Immature natural killer cell (primary cell): Measurements from ENCODE around the gene TRRAP. TPM values are rescaled to one million over a fixed set of nuclear protein-coding genes. Genes with fewer than 3 reads are reported as not detected.
A peak's percentile ranks its signal among the peaks of the same experiment; 100 is the strongest.

Experiments
- DNase-seq, 3 donors: peaks; one replicate each; pipeline ENCODE4 v3.0.0; 2022; ENCODE audit warnings: mixed read lengths in 1 of 3
- H3K27ac Mint-ChIP-seq, 6 donors: one replicate each; pipeline ENCODE4 v1.8.0; 2020; ENCODE audit warnings: mixed read lengths in 6 of 6, mild to moderate bottlenecking in 5 of 6, inconsistent platforms in 4 of 6, moderate library complexity in 3 of 6
- H3K27me3 Mint-ChIP-seq, 3 donors: one replicate each; pipeline ENCODE4 v1.8.0; 2020 to 2021; ENCODE audit warnings: low read depth in 3 of 3, mild to moderate bottlenecking in 3 of 3, mixed read lengths in 3 of 3, moderate library complexity in 3 of 3, inconsistent platforms in 1 of 3
- H3K36me3 Mint-ChIP-seq, 3 donors: one replicate each; pipeline ENCODE4 v1.8.0; 2020; ENCODE audit warnings: mixed read lengths in 3 of 3, inconsistent platforms in 2 of 3, mild to moderate bottlenecking in 2 of 3
- H3K4me1 Mint-ChIP-seq, 2 donors: one replicate each; pipeline ENCODE4 v1.8.0; 2020; ENCODE audit warnings: inconsistent platforms in 2 of 2, mild to moderate bottlenecking in 2 of 2, mixed read lengths in 2 of 2, moderate library complexity in 1 of 2
- H3K4me3 Mint-ChIP-seq, 5 donors: one replicate each; pipeline ENCODE4 v1.8.0; 2020; ENCODE audit warnings: mild to moderate bottlenecking in 5 of 5, mixed read lengths in 5 of 5, inconsistent platforms in 3 of 5, moderate library complexity in 3 of 5
- H3K9me3 Mint-ChIP-seq, 6 donors: one replicate each; pipeline ENCODE4 v1.8.0; 2020; ENCODE audit warnings: mild to moderate bottlenecking in 6 of 6, mixed read lengths in 6 of 6, inconsistent platforms in 4 of 6, moderate library complexity in 3 of 6
- polyA plus RNA-seq, 3 donors: library from polyadenylated mRNA; unstranded; fragments of 300-500 nt; fragmentation: Illumina TruSeq; gene quantifications; one replicate each; pipeline ENCODE4 v1.2.3, GENCODE V29; 2021

TRRAP gene
- polyA plus RNA-seq, 3 donors from 2014 or later: 1.6 to 6.0 (median 1.8) TPM

DNA sequence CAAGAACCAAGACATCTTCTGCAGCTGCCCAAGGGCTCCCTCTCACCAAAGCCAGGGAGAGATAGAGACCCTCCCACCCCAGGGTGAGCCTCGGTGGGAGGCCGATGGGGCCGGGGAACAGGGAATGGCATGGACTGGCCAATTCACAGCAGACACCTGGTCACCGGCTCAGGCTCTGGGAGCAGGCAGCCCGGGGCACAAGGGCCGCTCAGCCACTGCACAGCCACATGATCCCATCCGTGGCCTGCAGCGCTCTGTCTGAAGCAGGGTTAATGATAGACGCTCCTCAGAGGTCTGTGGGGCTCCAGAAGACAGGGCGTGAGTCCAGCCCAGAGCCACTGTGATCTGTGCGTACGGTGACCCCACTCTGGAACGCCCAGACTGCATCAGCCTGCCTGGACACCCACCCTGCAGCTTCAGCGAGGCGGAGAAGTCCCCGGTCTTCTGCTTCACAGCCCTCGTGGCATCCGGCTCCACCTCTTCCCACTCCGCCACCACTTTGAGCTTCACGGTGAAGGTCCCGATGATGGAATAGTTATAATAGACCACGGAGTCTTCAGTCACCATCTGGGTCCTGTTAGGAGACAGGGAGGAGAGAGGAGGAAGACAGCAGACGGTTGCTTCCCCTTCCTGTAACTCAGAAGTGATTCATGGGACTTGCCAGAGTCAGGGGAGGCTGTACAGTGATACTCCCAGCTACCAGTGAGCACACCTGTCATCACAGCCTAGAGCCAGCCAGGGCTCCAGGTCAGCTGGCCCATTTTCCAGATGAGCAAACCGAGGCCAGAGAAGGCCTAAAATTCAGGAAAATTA lies 22.5 kb upstream of the TRRAP start:
- H3K4me1 Mint-ChIP-seq: no peaks in the 10 kb centered on the region
- no peak overlapping the region for H3K4me3 Mint-ChIP-seq
- H3K27me3 Mint-ChIP-seq: peaks cover 2 to 10% (median 9%) of the 10 kb centered on the region in 3 donors
- no peaks in the 10 kb centered on the region for H3K36me3 Mint-ChIP-seq
- DNase-seq: no peak
- peaks cover 0 to 2% (median 0%) of the 10 kb centered on the region in 6 donors for H3K9me3 Mint-ChIP-seq
- H3K27ac Mint-ChIP-seq: no peak overlapping the region

DNA sequence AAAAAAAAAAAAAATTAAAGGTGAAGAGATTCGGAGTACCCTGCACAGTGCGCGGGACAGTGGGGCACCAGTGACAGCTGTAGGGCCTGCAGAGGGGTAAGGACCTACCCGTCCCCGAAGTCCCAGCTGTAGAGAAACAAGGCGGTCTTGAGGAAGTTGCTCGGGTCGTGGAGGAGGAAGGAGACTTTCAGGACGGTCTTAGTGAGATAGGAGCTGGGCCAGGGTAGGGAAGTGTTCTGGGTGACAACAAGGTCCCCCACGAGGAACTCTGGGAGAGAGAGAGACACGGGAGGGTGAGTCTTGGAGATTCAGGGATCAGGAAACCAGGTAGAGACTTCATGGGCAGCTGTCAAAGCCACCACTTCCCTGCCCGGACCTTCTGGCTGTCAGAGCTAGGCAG lies 18.3 kb upstream of the TRRAP start:
- no peak for DNase-seq
- Mint-ChIP-seq H3K4me1 (no peaks in the 10 kb centered on the region), H3K27me3 (peaks cover 5 to 11% (median 5%) of the 10 kb centered on the region in 3 donors), H3K27ac (no peak overlapping the region), H3K9me3 (no peaks in the 10 kb centered on the region), H3K36me3 (no peaks in the 10 kb centered on the region), H3K4me3 (no peak overlapping the region)

DNA sequence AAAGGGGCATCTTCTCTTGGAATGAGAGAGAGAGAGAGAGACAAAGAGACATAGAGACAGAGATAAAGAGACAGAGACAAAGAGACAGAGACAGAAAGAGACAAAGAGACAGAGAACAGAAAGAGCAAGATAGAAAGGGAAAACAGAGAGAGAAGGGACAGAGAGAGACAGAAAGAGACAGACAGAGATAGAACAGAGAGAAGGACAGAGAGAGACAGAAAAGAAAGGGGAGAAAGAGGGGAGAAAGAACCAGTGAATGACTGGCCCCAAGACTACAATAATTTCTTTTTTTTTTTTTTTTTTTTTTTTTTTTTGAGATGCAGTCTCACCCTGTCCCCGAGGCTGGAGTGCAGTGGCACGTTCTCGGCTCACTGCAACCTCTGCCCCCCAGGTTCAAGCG lies 16.1 kb upstream of the TRRAP start:
- Mint-ChIP-seq H3K4me1 (no peaks in the 10 kb centered on the region), H3K36me3 (no peaks in the 10 kb centered on the region), H3K27me3 (peaks cover 4 to 14% (median 4%) of the 10 kb centered on the region in 3 donors), H3K27ac (no peak overlapping the region), H3K9me3 (no peaks in the 10 kb centered on the region), H3K4me3 (no peak overlapping the region)
- no peak for DNase-seq

DNA sequence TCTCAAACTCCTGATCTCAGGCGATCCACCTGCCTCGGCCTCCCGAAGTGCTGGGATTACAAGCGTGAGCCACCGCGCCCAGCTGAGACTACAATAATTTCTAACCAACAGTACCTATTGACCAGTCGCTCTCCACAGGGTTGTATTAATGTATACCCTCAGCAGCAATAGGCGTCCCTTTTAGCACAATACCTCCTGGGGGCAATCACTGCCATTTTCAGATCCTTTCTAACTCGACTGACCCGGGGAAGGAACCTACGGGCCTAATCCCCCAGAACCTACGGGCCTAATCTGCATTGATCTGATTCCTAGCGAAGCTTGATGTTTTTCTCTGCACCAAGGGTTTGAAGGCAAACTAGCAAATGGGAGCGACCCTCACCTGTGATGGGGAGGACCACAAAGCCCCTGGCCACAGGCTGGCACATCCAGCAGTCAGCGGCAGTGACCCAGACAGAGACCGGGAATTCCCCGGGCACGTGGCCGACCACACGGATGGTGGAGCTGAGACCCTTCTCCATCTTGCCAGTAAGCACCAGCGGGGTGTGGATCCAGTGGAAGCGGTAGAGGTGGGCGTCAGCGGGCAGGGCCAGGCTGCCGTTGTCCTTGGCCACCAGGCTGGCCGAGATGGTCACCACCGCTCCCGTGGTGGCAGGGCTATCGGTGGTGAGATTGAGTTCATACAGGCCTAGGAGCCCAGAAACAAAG lies 15.5 kb upstream of the TRRAP start:
- H3K9me3 Mint-ChIP-seq: no peaks in the 10 kb centered on the region
- no peaks in the 10 kb centered on the region for H3K36me3 Mint-ChIP-seq
- H3K4me1 Mint-ChIP-seq: no peaks in the 10 kb centered on the region
- H3K27ac Mint-ChIP-seq: no peak overlapping the region
- DNase-seq: no peak
- H3K27me3 Mint-ChIP-seq: peaks cover 3 to 12% (median 4%) of the 10 kb centered on the region in 3 donors
- no peak overlapping the region for H3K4me3 Mint-ChIP-seq

DNA sequence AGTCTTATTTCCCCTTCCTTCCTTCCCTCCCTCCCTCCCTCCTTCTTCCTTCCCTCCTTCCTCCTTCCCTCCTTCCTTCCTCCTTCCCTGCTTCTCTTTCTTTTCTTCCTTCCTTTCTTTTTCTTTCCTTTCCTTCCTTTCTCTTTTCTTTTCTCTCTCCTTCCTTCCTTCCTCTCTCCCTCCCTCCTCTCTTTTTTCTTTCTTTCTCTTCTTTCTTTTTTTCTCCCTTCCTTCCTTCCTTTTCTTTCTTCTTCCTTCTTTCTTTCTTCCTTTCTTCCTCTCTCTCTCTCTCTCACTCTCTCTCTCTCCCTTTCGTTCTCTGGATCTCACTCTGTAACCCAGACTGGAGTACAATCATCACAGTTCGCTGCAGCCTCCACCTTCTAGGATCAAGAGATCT lies 14.7 kb upstream of the TRRAP start:
- Mint-ChIP-seq H3K4me3 (no peak overlapping the region), H3K4me1 (no peaks in the 10 kb centered on the region), H3K27me3 (peaks cover 3 to 8% (median 4%) of the 10 kb centered on the region in 3 donors), H3K36me3 (no peaks in the 10 kb centered on the region), H3K27ac (peak overlapping the region in 1 of 6 donors; percentile 84), H3K9me3 (no peaks in the 10 kb centered on the region)
- DNase-seq: no peak

DNA sequence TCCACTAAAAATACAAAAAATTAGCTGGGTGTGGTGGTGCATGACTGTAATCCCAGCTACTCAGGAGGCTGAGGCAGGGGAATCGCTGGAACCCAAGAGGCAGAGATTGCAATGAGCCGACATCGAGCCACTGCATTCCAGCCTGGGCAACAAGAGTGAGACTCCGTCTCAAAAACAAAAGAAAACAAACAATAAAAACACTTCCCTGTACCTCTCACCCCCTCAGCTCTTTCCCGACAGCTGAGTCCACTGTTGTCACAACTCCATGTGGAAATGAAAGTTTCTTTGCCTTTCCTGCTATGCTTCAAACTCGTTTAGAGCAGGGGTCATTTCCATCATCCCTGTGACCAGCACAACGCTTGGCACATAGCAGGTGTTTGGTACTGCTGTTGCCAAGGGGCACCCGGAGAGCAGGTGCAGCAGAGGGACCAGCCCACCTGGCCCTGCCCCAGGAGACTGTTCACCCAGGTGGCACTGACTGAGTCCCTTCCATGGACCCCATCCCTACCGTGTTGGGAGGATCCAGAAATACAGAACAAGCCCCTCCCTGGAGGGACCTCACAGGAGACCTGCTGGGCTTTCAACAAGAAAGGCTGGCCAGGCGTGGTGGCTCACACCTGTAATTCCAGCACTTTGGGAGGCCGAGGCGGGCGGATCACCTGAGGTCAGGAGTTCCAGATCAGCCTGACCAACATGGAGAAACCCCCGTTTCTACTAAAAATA lies 13.4 kb upstream of the TRRAP start:
- no peak overlapping the region for H3K27ac Mint-ChIP-seq
- H3K4me1 Mint-ChIP-seq: no peaks in the 10 kb centered on the region
- DNase-seq: no peak
- no peaks in the 10 kb centered on the region for H3K36me3 Mint-ChIP-seq
- no peaks in the 10 kb centered on the region for H3K9me3 Mint-ChIP-seq
- no peak overlapping the region for H3K4me3 Mint-ChIP-seq
- peaks cover 3 to 9% (median 4%) of the 10 kb centered on the region in 3 donors for H3K27me3 Mint-ChIP-seq

DNA sequence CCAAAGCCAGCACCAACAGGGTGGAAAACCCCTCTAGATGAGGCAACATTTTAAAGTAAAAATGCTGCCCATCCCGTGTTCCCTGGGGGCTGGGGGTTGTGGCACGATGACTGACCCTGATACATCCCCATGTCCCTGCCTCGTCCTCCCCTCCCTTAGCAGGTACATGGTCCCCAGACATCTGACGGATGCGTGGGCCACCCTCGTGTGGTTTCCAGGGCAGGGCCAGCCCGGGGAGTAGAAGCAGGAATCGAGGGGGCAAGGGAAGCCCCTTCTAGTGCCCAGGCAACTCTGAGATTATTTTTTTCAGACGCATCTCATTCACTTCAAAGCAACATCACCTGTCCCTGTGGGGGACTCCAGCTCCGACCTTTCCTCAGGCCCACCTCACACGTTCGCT lies 12.0 kb upstream of the TRRAP start:
- no peak for DNase-seq
- H3K4me1 Mint-ChIP-seq: peaks cover 0 to 4% of the 10 kb centered on the region in 2 donors
- no peaks in the 10 kb centered on the region for H3K9me3 Mint-ChIP-seq
- no peaks in the 10 kb centered on the region for H3K36me3 Mint-ChIP-seq
- H3K27me3 Mint-ChIP-seq: peaks cover 3 to 9% (median 4%) of the 10 kb centered on the region in 3 donors
- no peak overlapping the region for H3K4me3 Mint-ChIP-seq
- no peak overlapping the region for H3K27ac Mint-ChIP-seq

DNA sequence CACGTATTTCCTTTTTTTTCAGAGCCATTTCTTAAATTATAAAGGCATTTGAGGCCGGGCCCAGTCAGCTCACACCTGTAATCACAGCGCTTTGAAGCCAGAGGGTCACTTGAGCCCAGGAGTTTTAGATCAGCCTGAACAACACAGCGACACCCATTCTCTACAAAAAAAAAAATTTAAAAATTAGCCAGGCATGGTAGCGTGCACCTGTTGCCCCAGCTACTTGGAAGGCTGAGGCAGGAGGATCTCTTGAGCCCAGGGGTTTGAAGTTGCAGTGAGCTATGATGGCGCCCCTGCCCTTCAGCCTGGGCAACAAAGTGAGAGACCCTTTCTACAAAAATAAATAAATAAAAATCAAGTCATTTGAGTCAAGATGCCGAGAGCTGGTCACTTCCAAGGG lies 11.6 kb upstream of the TRRAP start:
- no peak overlapping the region for H3K4me3 Mint-ChIP-seq
- H3K27ac Mint-ChIP-seq: no peak overlapping the region
- peaks cover 0 to 4% of the 10 kb centered on the region in 2 donors for H3K4me1 Mint-ChIP-seq
- H3K27me3 Mint-ChIP-seq: peaks cover 3 to 9% (median 4%) of the 10 kb centered on the region in 3 donors
- DNase-seq: no peak
- no peaks in the 10 kb centered on the region for H3K36me3 Mint-ChIP-seq
- H3K9me3 Mint-ChIP-seq: no peaks in the 10 kb centered on the region

DNA sequence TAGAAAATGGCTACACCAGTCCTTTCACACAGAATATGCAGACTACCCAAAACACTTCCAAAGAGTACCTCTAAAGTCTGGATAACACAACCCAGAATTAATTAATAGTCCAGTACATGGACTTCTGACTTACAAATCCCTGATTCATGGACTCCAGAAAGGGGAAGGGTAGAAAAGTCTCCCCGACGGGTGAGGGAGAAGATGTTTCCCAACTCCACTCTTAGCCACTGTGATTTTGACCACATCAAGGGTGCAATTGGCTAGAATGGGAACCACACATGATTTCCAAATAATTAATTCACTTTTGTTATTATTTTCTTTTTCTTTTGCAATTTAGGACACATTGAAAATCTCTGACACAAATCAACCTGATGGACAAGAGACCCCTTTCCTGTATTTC lies 9.9 kb upstream of the TRRAP start:
- no peak for DNase-seq
- H3K27ac Mint-ChIP-seq: no peak overlapping the region
- peaks cover 0 to 4% of the 10 kb centered on the region in 2 donors for H3K4me1 Mint-ChIP-seq
- H3K9me3 Mint-ChIP-seq: no peaks in the 10 kb centered on the region
- H3K36me3 Mint-ChIP-seq: no peaks in the 10 kb centered on the region
- H3K4me3 Mint-ChIP-seq: no peak overlapping the region
- H3K27me3 Mint-ChIP-seq: peaks cover 1 to 9% (median 3%) of the 10 kb centered on the region in 3 donors

DNA sequence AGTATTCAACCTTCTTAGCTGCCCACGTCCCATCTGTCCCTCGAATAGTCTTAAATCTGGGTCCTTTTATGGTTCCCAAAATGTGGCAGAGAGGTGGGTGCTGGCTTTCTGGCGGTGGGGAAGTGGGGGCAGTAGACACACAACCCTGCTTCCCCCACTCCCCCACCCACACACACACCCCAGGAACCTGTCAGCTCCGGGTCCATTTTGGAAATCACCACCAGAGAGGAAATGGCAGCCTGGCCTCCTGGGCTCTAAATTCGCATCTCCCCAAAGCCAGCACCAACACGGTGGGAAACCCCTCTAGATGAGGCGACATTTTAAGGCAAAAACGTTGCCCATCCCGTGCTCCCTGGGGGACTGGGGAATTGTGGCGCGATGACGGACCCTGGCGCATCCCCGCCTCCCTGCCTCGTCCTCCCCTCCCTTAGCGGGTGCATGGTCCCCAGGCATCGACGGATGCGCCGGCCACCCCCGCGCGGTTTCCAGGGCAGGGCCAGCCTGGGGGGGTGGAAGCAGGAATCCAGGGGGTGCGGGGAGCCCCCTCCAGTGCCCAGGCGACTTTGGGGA lies 9.2 kb upstream of the TRRAP start:
- no peaks in the 10 kb centered on the region for H3K9me3 Mint-ChIP-seq
- H3K4me3 Mint-ChIP-seq: no peak overlapping the region
- peaks cover 1 to 7% (median 3%) of the 10 kb centered on the region in 3 donors for H3K27me3 Mint-ChIP-seq
- H3K4me1 Mint-ChIP-seq: peaks cover 0 to 4% of the 10 kb centered on the region in 2 donors
- H3K27ac Mint-ChIP-seq: no peak overlapping the region
- H3K36me3 Mint-ChIP-seq: no peaks in the 10 kb centered on the region
- no peak for DNase-seq

DNA sequence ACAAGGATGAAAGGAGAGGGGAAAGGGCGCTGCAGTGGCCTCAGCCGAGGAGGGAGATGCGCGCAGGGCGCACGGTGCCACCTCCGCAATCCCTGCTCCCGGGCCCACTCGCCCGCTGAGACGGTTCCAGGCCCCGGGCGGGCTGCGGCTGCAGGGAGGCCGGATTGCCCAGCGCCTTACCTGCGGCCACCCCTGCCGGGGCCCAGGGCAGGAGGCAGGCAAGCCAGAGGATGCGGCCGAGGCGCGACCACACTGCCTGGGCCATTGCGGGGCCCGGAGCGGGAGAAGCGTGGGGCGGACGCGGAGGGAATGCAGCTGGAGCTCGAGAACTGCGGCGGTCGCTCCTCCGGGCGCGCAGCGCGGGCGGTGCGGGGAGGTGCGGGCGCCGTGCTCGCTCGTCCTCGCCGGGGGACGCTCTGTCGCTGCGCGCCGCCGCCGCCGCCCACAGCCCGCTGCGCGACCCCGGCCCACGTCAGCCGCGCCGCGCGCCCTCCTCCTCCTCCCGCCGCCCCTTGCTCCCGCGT lies 8.7 kb upstream of the TRRAP start, which contains the start of gene TMEM130:
Gene TMEM130 (minus strand): TSS at position 418 of the 524 bp plus-strand sequence. CDS start 153 bp downstream, at position 265.
- Mint-ChIP-seq H3K4me3 (peak within 1 kb of the TSS in 3 of 5 donors; percentile 17 to 44 (median 40)), H3K4me1 (peaks cover 0 to 4% of the 10 kb centered on the region in 2 donors), H3K36me3 (no peaks in the 10 kb centered on the region), H3K9me3 (no peaks in the 10 kb centered on the region), H3K27ac (no peak within 1 kb of the TSS), H3K27me3 (peaks cover 1 to 7% (median 3%) of the 10 kb centered on the region in 3 donors)
- DNase-seq: no peak

DNA sequence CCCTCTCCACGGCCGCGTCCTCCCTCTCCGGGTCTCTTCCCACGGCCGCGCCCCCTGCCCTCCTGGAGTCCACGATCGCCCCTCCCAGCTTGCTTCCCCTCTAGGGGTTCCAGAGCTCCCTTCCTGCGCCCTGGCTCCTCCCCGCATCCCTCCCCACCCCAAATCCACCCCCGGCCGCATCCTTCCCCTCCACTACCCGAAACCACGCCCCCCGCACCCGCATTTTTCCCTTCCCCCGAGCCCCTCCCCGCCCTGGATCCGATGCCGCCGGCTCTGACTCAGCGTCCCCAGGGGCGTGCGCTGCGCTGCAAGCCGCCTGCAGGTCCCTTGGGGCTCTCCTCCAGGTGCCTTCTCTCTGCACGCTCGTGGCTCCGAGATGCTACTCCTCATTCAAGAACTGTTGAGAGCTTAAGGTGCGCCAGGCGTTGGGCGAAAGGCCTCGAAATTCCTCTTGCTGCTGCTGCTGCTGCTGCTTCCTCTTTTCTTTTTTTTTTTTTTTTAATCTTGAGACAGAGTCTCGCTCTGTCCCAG lies 8.1 kb upstream of the TRRAP start:
- Mint-ChIP-seq H3K36me3 (no peaks in the 10 kb centered on the region), H3K27me3 (peaks cover 1 to 7% (median 3%) of the 10 kb centered on the region in 3 donors), H3K4me1 (peaks cover 0 to 4% of the 10 kb centered on the region in 2 donors), H3K4me3 (peak overlapping the region in 3 of 5 donors; percentile 17 to 44 (median 40)), H3K27ac (no peak overlapping the region), H3K9me3 (peaks cover 0 to 2% (median 0%) of the 10 kb centered on the region in 6 donors)
- DNase-seq: no peak
